ENCODE data around the gene ORC2. TPM values are rescaled to one million over a fixed set of nuclear protein-coding genes. Genes with fewer than 3 reads are reported as not detected.
A peak's percentile ranks its signal among the peaks of the same experiment; 100 is the strongest.

ORC2 gene
- total and polyA plus RNA-seq, 2 donors (not counting 1 experiment from before 2014, with no cell fraction given): 5.7 to 13.9 TPM

- H3K79me2 ChIP-seq (ENCODE audit: control insufficient read depth, insufficient read depth, low read length): peaks cover 69% of the 10 kb centered on the region
- H2AFZ ChIP-seq (ENCODE audit: low read length): no peak overlapping the region
- peak; percentile 78 to 80 for DNase-seq (ENCODE audit: low read depth in 2 of 2)
- H3K9me3 ChIP-seq (ENCODE audit: control insufficient read depth, insufficient read depth, low read depth, low read length): no peaks in the 10 kb centered on the region
- H4K20me1 ChIP-seq (ENCODE audit: control insufficient read depth, extremely low read depth, insufficient read depth, low read length): peaks cover 11% of the 10 kb centered on the region
- H3K9ac ChIP-seq (ENCODE audit: insufficient read depth, low read length): peak overlapping the region; percentile 100
- H3K4me2 ChIP-seq (ENCODE audit: extremely low read depth, insufficient read depth, low read length): peak overlapping the region; percentile 79
- peak overlapping the region; percentile 93 to 100 (median 100) for H3K4me3 ChIP-seq (replicated peaks in 1 of 4; ENCODE audit: control extremely low read depth in 1 of 4, insufficient read depth in 1 of 4, low read depth in 3 of 4, low read length in 4 of 4)
- H3K4me1 ChIP-seq (ENCODE audit: control insufficient read depth, extremely low read depth, insufficient read depth, low read length): peaks cover 8% of the 10 kb centered on the region
- peak overlapping the region; percentile 100 for H3K27ac ChIP-seq (ENCODE audit: insufficient read depth, low read length)
- peaks cover 10% of the 10 kb centered on the region for H3K36me3 ChIP-seq (ENCODE audit: control insufficient read depth, insufficient read depth, low read length)
- TF ChIP-seq CTCF (conservative IDR thresholded peaks at IDR 0.05 in 1 of 2, IDR thresholded peaks at IDR 0.05 in 1 of 2; ENCODE audit: low read depth in 1 of 2, low read length in 2 of 2) (no peak), EZH2 (IDR thresholded peaks at IDR 0.05; ENCODE audit: low read length, missing control alignments) (no peak)
- H3K27me3 ChIP-seq (ENCODE audit: control insufficient read depth, insufficient read depth, low read length): no peaks in the 10 kb centered on the region
These were observed 100.9 kb downstream of the ORC2 start for GRCh38 chr2:200862532-200863000.

- peaks cover 78% of the 10 kb centered on the region for H3K79me2 ChIP-seq (ENCODE audit: control insufficient read depth, insufficient read depth, low read length)
- peak overlapping the region; percentile 93 to 100 (median 100) for H3K4me3 ChIP-seq (replicated peaks in 1 of 4; ENCODE audit: control extremely low read depth in 1 of 4, insufficient read depth in 1 of 4, low read depth in 3 of 4, low read length in 4 of 4)
- H2AFZ ChIP-seq (ENCODE audit: low read length): no peak overlapping the region
- no peak overlapping the region for H3K9ac ChIP-seq (ENCODE audit: insufficient read depth, low read length)
- H3K4me2 ChIP-seq (ENCODE audit: extremely low read depth, insufficient read depth, low read length): peak overlapping the region; percentile 79
- peaks cover 7% of the 10 kb centered on the region for H3K4me1 ChIP-seq (ENCODE audit: control insufficient read depth, extremely low read depth, insufficient read depth, low read length)
- peaks cover 15% of the 10 kb centered on the region for H3K36me3 ChIP-seq (ENCODE audit: control insufficient read depth, insufficient read depth, low read length)
- TF ChIP-seq CTCF (conservative IDR thresholded peaks at IDR 0.05 in 1 of 2, IDR thresholded peaks at IDR 0.05 in 1 of 2; ENCODE audit: low read depth in 1 of 2, low read length in 2 of 2): no peak
- no peak for TF ChIP-seq EZH2 (IDR thresholded peaks at IDR 0.05; ENCODE audit: low read length, missing control alignments)
- H3K27me3 ChIP-seq (ENCODE audit: control insufficient read depth, insufficient read depth, low read length): no peaks in the 10 kb centered on the region
- no peak for DNase-seq (ENCODE audit: low read depth in 2 of 2)
- peaks cover 11% of the 10 kb centered on the region for H4K20me1 ChIP-seq (ENCODE audit: control insufficient read depth, extremely low read depth, insufficient read depth, low read length)
- no peaks in the 10 kb centered on the region for H3K9me3 ChIP-seq (ENCODE audit: control insufficient read depth, insufficient read depth, low read depth, low read length)
- no peak overlapping the region for H3K27ac ChIP-seq (ENCODE audit: insufficient read depth, low read length)
These were observed 101.8 kb downstream of the ORC2 start for GRCh38 chr2:200861617-200862155.

- Histone ChIP-seq H3K79me2 (ENCODE audit: control insufficient read depth, insufficient read depth, low read length) (peaks cover 80% of the 10 kb centered on the region), H3K27me3 (ENCODE audit: control insufficient read depth, insufficient read depth, low read length) (no peaks in the 10 kb centered on the region), H3K4me2 (ENCODE audit: extremely low read depth, insufficient read depth, low read length) (peak overlapping the region; percentile 79), H3K36me3 (ENCODE audit: control insufficient read depth, insufficient read depth, low read length) (peaks cover 17% of the 10 kb centered on the region), H4K20me1 (ENCODE audit: control insufficient read depth, extremely low read depth, insufficient read depth, low read length) (peaks cover 11% of the 10 kb centered on the region), H3K4me3 (replicated peaks in 1 of 4; ENCODE audit: control extremely low read depth in 1 of 4, insufficient read depth in 1 of 4, low read depth in 3 of 4, low read length in 4 of 4) (peak overlapping the region; percentile 93 to 100 (median 100)), H2AFZ (ENCODE audit: low read length) (no peak overlapping the region), H3K9ac (ENCODE audit: insufficient read depth, low read length) (no peak overlapping the region), H3K9me3 (ENCODE audit: control insufficient read depth, insufficient read depth, low read depth, low read length) (no peaks in the 10 kb centered on the region), H3K27ac (ENCODE audit: insufficient read depth, low read length) (no peak overlapping the region), H3K4me1 (ENCODE audit: control insufficient read depth, extremely low read depth, insufficient read depth, low read length) (peaks cover 7% of the 10 kb centered on the region)
- TF ChIP-seq EZH2 (IDR thresholded peaks at IDR 0.05; ENCODE audit: low read length, missing control alignments) (no peak), CTCF (conservative IDR thresholded peaks at IDR 0.05 in 1 of 2, IDR thresholded peaks at IDR 0.05 in 1 of 2; ENCODE audit: low read depth in 1 of 2, low read length in 2 of 2) (no peak)
- peak; percentile 37 to 43 for DNase-seq (ENCODE audit: low read depth in 2 of 2)
These were observed 103.2 kb downstream of the ORC2 start for GRCh38 chr2:200860092-200860795.
